ENCODE data around the gene EFCAB14. TPM values are rescaled to one million over a fixed set of nuclear protein-coding genes. Genes with fewer than 3 reads are reported as not detected.

Gene EFCAB14
- total and polyA plus RNA-seq, 2 of the 8 experiments (the other 6 are each of a cell fraction or from before 2014, with no cell fraction given) = 19.4 to 40.4 TPM

DNA sequence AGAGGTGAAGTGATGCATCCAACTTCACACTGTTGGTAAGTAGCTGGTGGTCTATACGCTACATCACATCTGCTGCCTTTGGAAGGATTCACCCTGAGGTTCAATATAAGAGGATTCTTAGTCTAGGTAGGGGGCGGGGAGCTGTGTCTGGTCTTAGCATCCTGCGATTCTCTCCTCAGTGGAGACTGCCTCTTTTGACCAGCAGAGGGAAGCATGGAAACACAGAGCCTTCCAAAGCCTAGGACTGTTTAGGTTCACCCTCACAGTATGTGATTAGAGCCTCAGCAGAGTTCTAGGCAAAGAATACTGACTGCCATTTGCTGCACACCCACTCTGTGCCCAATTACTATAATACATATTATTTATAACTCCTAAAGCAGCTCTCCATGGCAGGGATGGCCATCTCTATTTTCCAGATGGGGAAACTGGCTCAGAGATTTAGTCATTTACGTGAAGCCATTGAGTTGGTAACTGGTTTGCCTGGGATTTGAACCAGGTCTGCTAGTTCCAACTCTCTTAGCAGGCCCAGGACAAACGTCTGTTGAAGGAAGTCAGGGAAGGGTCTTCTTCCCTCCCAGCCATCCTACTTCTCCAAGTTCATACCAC lies 28.9 kb upstream of the EFCAB14 start:
- CTCF ChIA-PET (ENCODE audit: partially characterized antibody) = interaction anchor here (0.6 to 2.4 kb wide), 41 partner anchors 10 to 430 kb away, joined by 3 to 18 read pairs (median 5); partner anchors contain the start of gene TEX38
- no peaks in the 10 kb centered on the region for H3K27me3 ChIP-seq (replicated peaks in 1 of 4; ENCODE audit: control insufficient read depth in 3 of 4, extremely low read depth in 1 of 4, insufficient read depth in 3 of 4, low read length in 3 of 4)

More for the DNA sequence above, 28.9 kb upstream of the EFCAB14 start:
- no peak overlapping the region for H2BK5ac ChIP-seq (ENCODE audit: low read depth, low read length)
- no peaks in the 10 kb centered on the region for H3K36me3 ChIP-seq (ENCODE audit: control insufficient read depth in 2 of 4, insufficient read depth in 4 of 4, low read length in 3 of 4)
- no peak overlapping the region for H2BK15ac ChIP-seq (ENCODE audit: low read length)
- no peaks in the 10 kb centered on the region for H3K23me2 ChIP-seq (ENCODE audit: low read depth, low read length)
- no peak overlapping the region for H3K4me3 ChIP-seq (ENCODE audit: extremely low read depth in 1 of 4, insufficient read depth in 2 of 4, low read depth in 3 of 4, low read length in 4 of 4)
- no peaks in the 10 kb centered on the region for H3K79me2 ChIP-seq (ENCODE audit: control insufficient read depth in 1 of 2, insufficient read depth in 2 of 2, low read length in 2 of 2)
- no peaks in the 10 kb centered on the region for H3K4me1 ChIP-seq (replicated peaks in 1 of 4; ENCODE audit: control insufficient read depth in 3 of 4, insufficient read depth in 4 of 4, low read length in 3 of 4)
- H2AFZ ChIP-seq (ENCODE audit: low read length) = no peak overlapping the region
- H2BK20ac ChIP-seq (ENCODE audit: low read length) = no peak overlapping the region
- POLR2A ChIA-PET (ENCODE audit: partially characterized antibody) = no interaction called here
- no peak overlapping the region for H3K27ac ChIP-seq (ENCODE audit: low read depth, low read length)
- no peaks in the 10 kb centered on the region for H3K79me1 ChIP-seq (ENCODE audit: low read depth, low read length)
- 50% methylated on average over 5 of the region's 5 CpGs; no CpG with 5 or more reads in 1 of the 2 experiments for WGBS, 2 experiments (ENCODE audit: extremely low coverage in 1 of 2, insufficient coverage in 1 of 2, insufficient read length in 1 of 2, insufficient replicate concordance in 2 of 2, low coverage in 1 of 2, low lambda C conversion rate in 2 of 2, missing lambda C conversion rate in 1 of 2)
- no peaks in the 10 kb centered on the region for H4K20me1 ChIP-seq (replicated peaks in 1 of 2; ENCODE audit: control insufficient read depth in 1 of 2, insufficient read depth in 2 of 2, low read length in 2 of 2)
- H4K91ac ChIP-seq (replicated peaks; ENCODE audit: insufficient read length, low read length) = no peak overlapping the region
- peak; percentile 98 for FAIRE-seq
- H3K56ac ChIP-seq (replicated peaks; ENCODE audit: insufficient read length, low read depth, low read length) = no peak overlapping the region
- no peak overlapping the region for H4K8ac ChIP-seq (ENCODE audit: extremely low read depth, insufficient read depth, low read length)
- H4K5ac ChIP-seq (ENCODE audit: insufficient read length, low read depth, low read length) = no peak overlapping the region
- H3K23ac ChIP-seq (ENCODE audit: insufficient read length) = no peak overlapping the region
- no peak overlapping the region for H2BK120ac ChIP-seq (replicated peaks; ENCODE audit: low read depth, low read length)
- no peak overlapping the region for H3K18ac ChIP-seq (ENCODE audit: extremely low read depth, low read length)
- no peak overlapping the region for H2AK5ac ChIP-seq (ENCODE audit: low read depth, low read length)
- peak in 1 of 2 experiments; percentile 65 for DNase-seq (ENCODE audit: low read depth in 1 of 2, low spot score in 2 of 2)
- no peak overlapping the region for H3K9ac ChIP-seq (replicated peaks in 1 of 4; ENCODE audit: extremely low read depth in 1 of 4, low read depth in 3 of 4, low read length in 3 of 4)
- TF ChIP-seq, protein P1, sequence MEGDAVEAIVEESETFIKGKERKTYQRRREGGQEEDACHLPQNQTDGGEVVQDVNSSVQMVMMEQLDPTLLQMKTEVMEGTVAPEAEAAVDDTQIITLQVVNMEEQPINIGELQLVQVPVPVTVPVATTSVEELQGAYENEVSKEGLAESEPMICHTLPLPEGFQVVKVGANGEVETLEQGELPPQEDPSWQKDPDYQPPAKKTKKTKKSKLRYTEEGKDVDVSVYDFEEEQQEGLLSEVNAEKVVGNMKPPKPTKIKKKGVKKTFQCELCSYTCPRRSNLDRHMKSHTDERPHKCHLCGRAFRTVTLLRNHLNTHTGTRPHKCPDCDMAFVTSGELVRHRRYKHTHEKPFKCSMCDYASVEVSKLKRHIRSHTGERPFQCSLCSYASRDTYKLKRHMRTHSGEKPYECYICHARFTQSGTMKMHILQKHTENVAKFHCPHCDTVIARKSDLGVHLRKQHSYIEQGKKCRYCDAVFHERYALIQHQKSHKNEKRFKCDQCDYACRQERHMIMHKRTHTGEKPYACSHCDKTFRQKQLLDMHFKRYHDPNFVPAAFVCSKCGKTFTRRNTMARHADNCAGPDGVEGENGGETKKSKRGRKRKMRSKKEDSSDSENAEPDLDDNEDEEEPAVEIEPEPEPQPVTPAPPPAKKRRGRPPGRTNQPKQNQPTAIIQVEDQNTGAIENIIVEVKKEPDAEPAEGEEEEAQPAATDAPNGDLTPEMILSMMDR (IDR thresholded peaks at IDR 0.05; ENCODE audit: control extremely low read depth in 1 of 3, insufficient read depth in 1 of 3, low read depth in 1 of 3, low read length in 3 of 3) = peak; percentile 62 to 87 (median 87)
- TF ChIP-seq NANOG (IDR thresholded peaks at IDR 0.05; ENCODE audit: insufficient read depth, low read depth, low read length, poor library complexity, severe bottlenecking) = no peak
- peak; percentile 88 to 92 for TF ChIP-seq RAD21 (IDR thresholded peaks at IDR 0.05 in 1 of 2, conservative IDR thresholded peaks at IDR 0.05 in 1 of 2; ENCODE audit: low read depth in 2 of 2, low read length in 2 of 2)
- TF ChIP-seq, protein P2, sequence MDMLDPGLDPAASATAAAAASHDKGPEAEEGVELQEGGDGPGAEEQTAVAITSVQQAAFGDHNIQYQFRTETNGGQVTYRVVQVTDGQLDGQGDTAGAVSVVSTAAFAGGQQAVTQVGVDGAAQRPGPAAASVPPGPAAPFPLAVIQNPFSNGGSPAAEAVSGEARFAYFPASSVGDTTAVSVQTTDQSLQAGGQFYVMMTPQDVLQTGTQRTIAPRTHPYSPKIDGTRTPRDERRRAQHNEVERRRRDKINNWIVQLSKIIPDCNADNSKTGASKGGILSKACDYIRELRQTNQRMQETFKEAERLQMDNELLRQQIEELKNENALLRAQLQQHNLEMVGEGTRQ (IDR thresholded peaks at IDR 0.05; ENCODE audit: low read length) = no peak
- H3K4me2 ChIP-seq (ENCODE audit: insufficient read depth in 1 of 2, low read depth in 2 of 2, low read length in 2 of 2) = no peak overlapping the region
- H2BK12ac ChIP-seq (ENCODE audit: low read depth, low read length) = no peak overlapping the region
- H3K9me3 ChIP-seq (ENCODE audit: insufficient read depth in 2 of 2, low read depth in 1 of 2, low read length in 1 of 2) = no peaks in the 10 kb centered on the region
- H3K4ac ChIP-seq (replicated peaks; ENCODE audit: insufficient read length, low read depth, low read length) = no peak overlapping the region
- no peak overlapping the region for H3K14ac ChIP-seq (ENCODE audit: insufficient read length)
